ENCODE data around the gene REL. TPM values are rescaled to one million over a fixed set of nuclear protein-coding genes. Genes with fewer than 3 reads are reported as not detected.
"Not testable (repeated sequence)": the region's sequence is repeated elsewhere in the genome, so short reads cannot be mapped to it uniquely, and the experiment has no call there.

REL gene
- total RNA-seq, 4 donors from 2014 or later = 15.0 to 32.1 (median 16.9) TPM

DNA sequence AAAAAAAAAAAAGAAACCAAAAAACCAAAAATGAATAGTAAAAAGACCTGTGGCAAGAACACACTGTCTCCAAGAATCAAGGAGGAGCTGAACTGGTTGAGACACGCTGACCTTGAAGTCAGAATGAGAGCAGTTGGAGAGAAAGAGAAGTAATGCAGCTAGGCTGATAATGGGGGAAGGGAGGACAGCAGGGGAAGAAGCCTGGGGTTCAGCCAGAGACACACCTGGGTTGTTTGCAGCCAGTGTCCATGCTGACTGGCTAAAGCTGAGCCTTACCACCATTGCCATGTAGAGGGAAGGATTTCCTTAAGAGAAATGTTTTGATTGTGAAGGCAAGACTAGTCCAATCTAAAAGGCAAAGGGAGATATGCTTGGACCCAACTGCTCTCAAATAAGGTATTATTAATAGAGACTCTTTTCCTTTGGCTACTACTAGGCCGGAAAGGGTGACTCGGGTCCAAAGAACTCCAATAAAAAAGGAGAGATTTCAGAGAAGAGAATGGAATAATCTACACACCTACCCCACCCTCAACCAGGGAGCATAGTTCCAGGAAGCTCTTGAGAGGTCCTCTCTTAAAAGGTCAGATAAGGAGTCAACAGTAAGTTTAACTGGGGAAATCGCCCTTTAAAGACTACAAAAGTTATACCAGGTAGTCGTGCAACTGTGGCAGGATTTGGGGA, 25.2 kb upstream of the REL start:
- no peak for DNase-seq
- Histone ChIP-seq H3K4me3 (replicated peaks in 1 of 3) (no peak overlapping the region), H3K36me3 (no peaks in the 10 kb centered on the region), H3K27ac (no peak overlapping the region), H3K27me3 (no peaks in the 10 kb centered on the region), H3K9me3 (no peaks in the 10 kb centered on the region), H3K4me1 (peaks cover 0 to 4% of the 10 kb centered on the region in 2 donors)
- no peak for TF ChIP-seq CTCF (IDR thresholded peaks at IDR 0.05)
- TF ChIP-seq POLR2A (IDR thresholded peaks at IDR 0.05) = no peak
- WGBS, 2 donors = 62 to 81% methylated on average over 5 of the region's 5 CpGs
- intact Hi-C loops (cut with DNase I) = no loop called here

GRCh38 chr2:60857056-60857455, 24.3 kb upstream of the REL start:
- no peak for DNase-seq
- H3K27me3 ChIP-seq = no peaks in the 10 kb centered on the region
- H3K27ac ChIP-seq = no peak overlapping the region
- H3K9me3 ChIP-seq = no peaks in the 10 kb centered on the region
- TF ChIP-seq POLR2A (IDR thresholded peaks at IDR 0.05) (no peak), CTCF (IDR thresholded peaks at IDR 0.05) (no peak)
- H3K4me1 ChIP-seq = peaks cover 0 to 4% of the 10 kb centered on the region in 2 donors
- intact Hi-C loops (cut with DNase I) = no loop called here
- 94 to 96% methylated on average over 4 of the region's 4 CpGs for WGBS, 2 donors
- H3K36me3 ChIP-seq = no peaks in the 10 kb centered on the region
- H3K4me3 ChIP-seq (replicated peaks in 1 of 3) = no peak overlapping the region

- H3K4me1 ChIP-seq = peaks cover 0 to 4% of the 10 kb centered on the region in 2 donors
- intact Hi-C loops (cut with DNase I) = no loop called here
- 98 to 100% methylated on average over 3 of the region's 3 CpGs for WGBS, 2 donors
- H3K36me3 ChIP-seq = no peaks in the 10 kb centered on the region
- TF ChIP-seq POLR2A (IDR thresholded peaks at IDR 0.05) = no peak
- no peak for TF ChIP-seq CTCF (IDR thresholded peaks at IDR 0.05)
- DNase-seq = no peak
- no peak overlapping the region for H3K4me3 ChIP-seq (replicated peaks in 1 of 3)
- H3K27me3 ChIP-seq = no peaks in the 10 kb centered on the region
- H3K9me3 ChIP-seq = no peaks in the 10 kb centered on the region
- H3K27ac ChIP-seq = no peak overlapping the region
Measured at GRCh38 chr2:60858897-60859311, 22.5 kb upstream of the REL start.

GRCh38 chr2:60861736-60862135, 19.6 kb upstream of the REL start:
- H3K36me3 ChIP-seq = no peaks in the 10 kb centered on the region
- H3K4me3 ChIP-seq (replicated peaks in 1 of 3) = no peak overlapping the region
- no peaks in the 10 kb centered on the region for H3K27me3 ChIP-seq
- no peaks in the 10 kb centered on the region for H3K9me3 ChIP-seq
- 79 to 82% methylated on average over 5 of the region's 5 CpGs for WGBS, 2 donors
- H3K4me1 ChIP-seq = no peaks in the 10 kb centered on the region
- no peak for DNase-seq
- H3K27ac ChIP-seq = no peak overlapping the region
- intact Hi-C loops (cut with DNase I) = no loop called here
- no peak for TF ChIP-seq POLR2A (IDR thresholded peaks at IDR 0.05)
- no peak for TF ChIP-seq CTCF (IDR thresholded peaks at IDR 0.05)

GRCh38 chr2:60862642-60863041, 18.7 kb upstream of the REL start:
- Histone ChIP-seq H3K27ac (no peak overlapping the region), H3K4me1 (no peaks in the 10 kb centered on the region), H3K27me3 (no peaks in the 10 kb centered on the region), H3K4me3 (replicated peaks in 1 of 3) (no peak overlapping the region), H3K36me3 (no peaks in the 10 kb centered on the region), H3K9me3 (no peaks in the 10 kb centered on the region)
- no peak for DNase-seq
- TF ChIP-seq POLR2A (IDR thresholded peaks at IDR 0.05) = no peak
- no peak for TF ChIP-seq CTCF (IDR thresholded peaks at IDR 0.05)
- intact Hi-C loops (cut with DNase I) = no loop called here
- 97 to 100% methylated on average over 1 of the region's 1 CpG for WGBS, 2 donors

DNA sequence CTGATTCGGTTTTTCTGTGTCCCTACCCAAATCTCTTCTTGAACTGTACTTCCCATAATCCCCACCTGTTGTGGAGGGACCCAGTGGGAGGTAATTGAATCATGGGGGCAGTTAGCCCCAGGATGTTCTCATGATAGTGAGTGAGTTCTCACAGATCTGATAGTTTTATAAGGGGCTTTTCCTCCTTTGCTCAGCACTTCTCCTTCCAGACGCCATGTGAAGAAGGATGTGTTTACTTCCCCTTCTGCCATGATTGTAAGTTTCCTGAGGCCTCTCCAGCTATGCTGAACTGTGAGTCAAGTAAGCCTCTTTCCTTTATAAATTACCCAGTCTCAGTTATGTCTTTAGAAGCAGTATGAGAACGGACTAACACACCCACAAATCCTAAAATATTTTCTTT, 16.0 kb upstream of the REL start:
- 77 to 92% methylated on average over 3 of the region's 3 CpGs for WGBS, 2 donors
- H3K27me3 ChIP-seq; H3K9me3 ChIP-seq; H3K4me3 ChIP-seq (replicated peaks in 1 of 3); H3K27ac ChIP-seq; DNase-seq; H3K36me3 ChIP-seq; H3K4me1 ChIP-seq; intact Hi-C loops (cut with DNase I): not testable (repeated sequence)
